ENCODE results near the gene SFMBT1.

DNA sequence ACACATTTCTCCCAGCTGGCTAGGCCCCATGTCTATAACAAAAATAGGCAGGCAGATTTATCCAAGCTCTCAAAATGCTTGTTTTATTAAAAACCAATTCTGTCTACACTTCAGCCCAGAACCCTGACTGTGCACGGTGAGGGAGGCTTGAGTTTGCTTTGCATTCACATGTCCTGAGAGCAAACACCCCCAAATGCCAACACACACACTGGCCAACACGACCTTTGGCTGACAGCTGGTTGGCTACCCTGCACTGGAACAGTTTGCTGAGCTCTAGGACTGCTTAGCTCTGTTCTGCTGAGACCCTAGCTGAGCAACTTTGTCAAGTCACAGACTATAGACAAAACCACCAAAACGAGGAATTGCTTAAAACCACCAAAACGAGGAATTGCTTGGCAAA, 152.2 kb downstream of the SFMBT1 start:
- no peak for TF ChIP-seq EZH2 (IDR thresholded peaks at IDR 0.05; ENCODE audit: borderline replicate concordance, low read length)
- TF ChIP-seq, protein P1, sequence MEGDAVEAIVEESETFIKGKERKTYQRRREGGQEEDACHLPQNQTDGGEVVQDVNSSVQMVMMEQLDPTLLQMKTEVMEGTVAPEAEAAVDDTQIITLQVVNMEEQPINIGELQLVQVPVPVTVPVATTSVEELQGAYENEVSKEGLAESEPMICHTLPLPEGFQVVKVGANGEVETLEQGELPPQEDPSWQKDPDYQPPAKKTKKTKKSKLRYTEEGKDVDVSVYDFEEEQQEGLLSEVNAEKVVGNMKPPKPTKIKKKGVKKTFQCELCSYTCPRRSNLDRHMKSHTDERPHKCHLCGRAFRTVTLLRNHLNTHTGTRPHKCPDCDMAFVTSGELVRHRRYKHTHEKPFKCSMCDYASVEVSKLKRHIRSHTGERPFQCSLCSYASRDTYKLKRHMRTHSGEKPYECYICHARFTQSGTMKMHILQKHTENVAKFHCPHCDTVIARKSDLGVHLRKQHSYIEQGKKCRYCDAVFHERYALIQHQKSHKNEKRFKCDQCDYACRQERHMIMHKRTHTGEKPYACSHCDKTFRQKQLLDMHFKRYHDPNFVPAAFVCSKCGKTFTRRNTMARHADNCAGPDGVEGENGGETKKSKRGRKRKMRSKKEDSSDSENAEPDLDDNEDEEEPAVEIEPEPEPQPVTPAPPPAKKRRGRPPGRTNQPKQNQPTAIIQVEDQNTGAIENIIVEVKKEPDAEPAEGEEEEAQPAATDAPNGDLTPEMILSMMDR (conservative IDR thresholded peaks at IDR 0.05 in 1 of 2, IDR thresholded peaks at IDR 0.05 in 1 of 2; ENCODE audit: extremely low read depth in 1 of 2, insufficient read depth in 1 of 2, low read depth in 1 of 2, low read length in 2 of 2) = no peak

Measured in mammary epithelial cell (primary cell).